GM12878 (cell line): ENCODE measurements around the gene LEKR1. TPM values are rescaled to one million over a fixed set of nuclear protein-coding genes. Genes with fewer than 3 reads are reported as not detected.

Source experiments
- DPF2 ChIP-seq: fragments of 450-650 bp; IDR thresholded peaks from 2 replicates; pipeline ENCODE4 v1.6.1; 2017; ENCODE audit warnings: mild to moderate bottlenecking
- E2F8 ChIP-seq: fragments of 450-650 bp; IDR thresholded peaks from 2 replicates; pipeline ENCODE4 v1.6.1; 2018; ENCODE audit warnings: mild to moderate bottlenecking, low read depth, moderate library complexity; ENCODE audit not compliant: partially characterized antibody
- EED ChIP-seq: sonication (generic); IDR thresholded peaks from 2 replicates; pipeline ENCODE4 v1.6.1; 2016; ENCODE audit warnings: antibody characterized with exemption, low read depth
- ESRRA ChIP-seq: IDR thresholded peaks from 2 replicates; pipeline ENCODE4 v1.6.1; 2012; ENCODE audit warnings: mild to moderate bottlenecking, low read length, improper control_type of control experiment
- IRF5 ChIP-seq: fragments of 450-650 bp; IDR thresholded peaks from 2 replicates; pipeline ENCODE4 v1.6.1; 2017; ENCODE audit warnings: borderline replicate concordance
- JUND ChIP-seq: IDR thresholded peaks from 2 replicates; pipeline ENCODE4 v1.6.1; 2012; ENCODE audit warnings: low read depth, mild to moderate bottlenecking, low read length, improper control_type of control experiment, moderate library complexity
- NFIC ChIP-seq: IDR thresholded peaks from 2 replicates; pipeline ENCODE4 v1.6.1; 2012; ENCODE audit warnings: low read depth, mild to moderate bottlenecking, inconsistent platforms, low read length, moderate library complexity
- PKNOX1 ChIP-seq: fragments of 450-650 bp; IDR thresholded peaks from 2 replicates; pipeline ENCODE4 v1.6.1; 2016; ENCODE audit warnings: mild to moderate bottlenecking
- SIX5 ChIP-seq: IDR thresholded peaks from 2 replicates; pipeline ENCODE4 v1.6.1; 2011; ENCODE audit warnings: mild to moderate bottlenecking, low read depth, low read length, moderate library complexity; ENCODE audit not compliant: severe bottlenecking
- SREBF1 ChIP-seq: IDR thresholded peaks from 2 replicates; pipeline ENCODE4 v1.6.1; 2012; ENCODE audit warnings: mild to moderate bottlenecking, low read length
- TCF3 ChIP-seq: IDR thresholded peaks from 2 replicates; pipeline ENCODE4 v1.6.1; 2012; ENCODE audit warnings: low read depth, mild to moderate bottlenecking, low read length, borderline replicate concordance; ENCODE audit not compliant: insufficient read depth
- TCF7 ChIP-seq: IDR thresholded peaks from 2 replicates; pipeline ENCODE4 v1.6.1; 2014; ENCODE audit warnings: antibody characterized with exemption, borderline replicate concordance
- ZBTB11 ChIP-seq: fragments of 450-650 bp; formaldehyde crosslinking; IDR thresholded peaks from 2 replicates; pipeline ENCODE4 v1.5.0; 2022; ENCODE audit warnings: mild to moderate bottlenecking, missing genetic modification characterization
- ZNF592 ChIP-seq: fragments of 450-650 bp; IDR thresholded peaks from 2 replicates; pipeline ENCODE4 v1.6.1; 2017; ENCODE audit warnings: mild to moderate bottlenecking, moderate library complexity
- ZSCAN29 ChIP-seq: fragments of 450-650 bp; IDR thresholded peaks from 2 replicates; pipeline ENCODE4 v1.6.1; 2017; ENCODE audit warnings: mild to moderate bottlenecking, moderate library complexity
- polyA plus RNA-seq, 11 experiments: library from polyadenylated mRNA; depleted of rRNA in 4 of 11; unstranded in 6 of 11; stranded (reverse) in 5 of 11; fragments of >200 nt; fragmentation: Nextera tagmentation in 4 of 11; fragmentation: Illumina TruSeq in 1 of 11; extraction: Ambion mirVana in 4 of 11; extraction: Trizol in 1 of 11; gene quantifications; 1 replicate in 1 of 11; 2 replicates in 10 of 11; pipeline versions ENCODE4 v1.2.1 to v1.2.3, GENCODE V29; 2011 to 2016; ENCODE audit warnings: inconsistent platforms in 2 of 11, missing spikeins in 2 of 11, low read depth in 1 of 11
- total RNA-seq, 4 experiments: library from RNA; depleted of rRNA in 3 of 4; stranded (reverse); fragments of >200 nt in 3 of 4; fragmentation: Illumina TruSeq in 1 of 4; extraction: Trizol in 1 of 4; gene quantifications; 2 replicates each; pipeline versions ENCODE4 v1.2.1 to v1.2.3, GENCODE V29; 2013 to 2021

The LEKR1 gene
- total and polyA plus RNA-seq, 10 of the 15 experiments (the other 5 are each of a cell fraction or from before 2014, with no cell fraction given), result 0.48 to 3.2 (median 1.3) TPM

GRCh38 chr3:157026091-157026490 is 199.9 kb downstream of the LEKR1 start (continued):
- TF ChIP-seq ZBTB11, result no peak
- no peak for TF ChIP-seq ZSCAN29
- no peak for TF ChIP-seq ZNF592
- no peak for TF ChIP-seq E2F8
- no peak for TF ChIP-seq EED
- no peak for TF ChIP-seq SIX5
- no peak for TF ChIP-seq SREBF1
- TF ChIP-seq PKNOX1, result no peak
- no peak for TF ChIP-seq IRF5
- no peak for TF ChIP-seq TCF7
- no peak for TF ChIP-seq DPF2
- TF ChIP-seq JUND, result no peak
- TF ChIP-seq NFIC, result no peak
- no peak for TF ChIP-seq TCF3
- no peak for TF ChIP-seq ESRRA
